Measurements from ENCODE around the gene BAHD1. TPM values are rescaled to one million over a fixed set of nuclear protein-coding genes. Genes with fewer than 3 reads are reported as not detected.

Gene BAHD1
- total RNA-seq, 4 donors from 2014 or later, result 19.0 to 26.2 (median 22.8) TPM

- peak; percentile 80 for ATAC-seq
- Histone ChIP-seq H3K9me3 (no peaks in the 10 kb centered on the region), H3K36me3 (no peaks in the 10 kb centered on the region), H3K27ac (peak overlapping the region in 3 of 4 donors; percentile 1 to 71 (median 37)), H3K4me1 (peaks cover 0 to 24% (median 8%) of the 10 kb centered on the region in 3 donors), H3K4me3 (peak overlapping the region; percentile 55 to 59), H3K27me3 (no peaks in the 10 kb centered on the region)
- 1 to 6% methylated on average over 8 to 12 of the region's 61 CpGs for WGBS, 2 donors (ENCODE audit: low coverage in 1 of 2)
- no peak for TF ChIP-seq EP300 (IDR thresholded peaks at IDR 0.05)
- TF ChIP-seq CTCF (IDR thresholded peaks at IDR 0.05), result peak in 1 of 4 experiments; percentile 25
Observed at GRCh38 chr15:40511472-40512133, 70.8 kb downstream of the BAHD1 start.

- H3K27me3 ChIP-seq, result no peaks in the 10 kb centered on the region
Observed at GRCh38 chr15:40512440-40512839, 71.7 kb downstream of the BAHD1 start.

GRCh38 chr15:40513609-40514008, 72.9 kb downstream of the BAHD1 start:
- WGBS, 2 donors (ENCODE audit: low coverage in 1 of 2), result 83 to 88% methylated on average over 1 to 3 of the region's 5 CpGs
- no peaks in the 10 kb centered on the region for H3K36me3 ChIP-seq
- H3K9me3 ChIP-seq, result no peaks in the 10 kb centered on the region
- no peak overlapping the region for H3K27ac ChIP-seq
- TF ChIP-seq POLR2A (IDR thresholded peaks at IDR 0.05), result no peak
- no peak overlapping the region for H3K4me3 ChIP-seq
- no peak for ATAC-seq
- peaks cover 0 to 16% (median 8%) of the 10 kb centered on the region in 3 donors for H3K4me1 ChIP-seq
- no peaks in the 10 kb centered on the region for H3K27me3 ChIP-seq

More at GRCh38 chr15:40512440-40512839, 71.7 kb downstream of the BAHD1 start:
- no peak for ATAC-seq
- no peaks in the 10 kb centered on the region for H3K9me3 ChIP-seq
- H3K4me1 ChIP-seq, result peaks cover 0 to 16% (median 8%) of the 10 kb centered on the region in 3 donors
- H3K36me3 ChIP-seq, result no peaks in the 10 kb centered on the region
- TF ChIP-seq POLR2A (IDR thresholded peaks at IDR 0.05) (no peak), CTCF (IDR thresholded peaks at IDR 0.05) (no peak), EP300 (IDR thresholded peaks at IDR 0.05) (no peak), POLR2AphosphoS5 (IDR thresholded peaks at IDR 0.05) (no peak)
- no peak overlapping the region for H3K27ac ChIP-seq
- H3K4me3 ChIP-seq, result no peak overlapping the region
- 100% methylated on average over 2 of the region's 2 CpGs for WGBS, 2 donors (ENCODE audit: low coverage in 1 of 2)

GRCh38 chr15:40516322-40516721, 75.6 kb downstream of the BAHD1 start:
- H3K36me3 ChIP-seq, result no peaks in the 10 kb centered on the region
- 92 to 100% methylated on average over 1 to 2 of the region's 2 CpGs for WGBS, 2 donors (ENCODE audit: low coverage in 1 of 2)
- H3K4me1 ChIP-seq, result peaks cover 0 to 9% (median 6%) of the 10 kb centered on the region in 3 donors
- H3K27ac ChIP-seq, result no peak overlapping the region
- no peak for TF ChIP-seq POLR2A (IDR thresholded peaks at IDR 0.05)
- no peak for TF ChIP-seq CTCF (IDR thresholded peaks at IDR 0.05)
- no peak for TF ChIP-seq EP300 (IDR thresholded peaks at IDR 0.05)
- TF ChIP-seq POLR2AphosphoS5 (IDR thresholded peaks at IDR 0.05), result no peak
- no peaks in the 10 kb centered on the region for H3K9me3 ChIP-seq
- H3K27me3 ChIP-seq, result no peaks in the 10 kb centered on the region
- ATAC-seq, result no peak
- no peak overlapping the region for H3K4me3 ChIP-seq

Other genes with a start within 250 kb of the BAHD1 start
- gene PAK6, start 201.9 kb upstream of the BAHD1 start, total RNA-seq, result 1 to 10 TPM in 2 of 4 donors, under 1 TPM in 2; 0.94 to 4.6 (median 1.6) TPM
- gene ANKRD63, start 157.9 kb upstream of the BAHD1 start, total RNA-seq, result 1 to 10 TPM in 1 of 4 donors, not detected in 3; 1.6 TPM
- 10 to 100 TPM in 2 of 4 donors, 1 to 10 TPM in 2; 1.5 to 13.5 (median 8.8) TPM for gene PLCB2, start 133.0 kb upstream of the BAHD1 start, total RNA-seq
- gene INAFM2, start 117.3 kb upstream of the BAHD1 start, total RNA-seq, result 10 to 100 TPM; 27.3 to 66.6 (median 37.5) TPM
- 100 to 1,000 TPM in 1 of 4 donors, 10 to 100 TPM in 3; 28.0 to 105 (median 66.7) TPM for gene CCDC9B, start 100.0 kb upstream of the BAHD1 start, total RNA-seq
- not detected for gene PHGR1, start 89.9 kb upstream of the BAHD1 start, total RNA-seq
- gene DISP2, start 82.7 kb upstream of the BAHD1 start, total RNA-seq, result under 1 TPM; 0.07 to 0.19 (median 0.15) TPM
- gene KNSTRN, start 58.2 kb upstream of the BAHD1 start, total RNA-seq, result 10 to 100 TPM in 2 of 4 donors, 1 to 10 TPM in 2; 7.2 to 16.2 (median 9.9) TPM
- 10 to 100 TPM; 26.1 to 80.2 (median 50.1) TPM for gene IVD, start 35.2 kb upstream of the BAHD1 start, total RNA-seq
- 10 to 100 TPM in 2 of 4 donors, 1 to 10 TPM in 2; 7.8 to 18.4 (median 11.7) TPM for gene CHST14, start 30.0 kb downstream of the BAHD1 start, total RNA-seq
- gene CCDC32, start 124.1 kb downstream of the BAHD1 start, total RNA-seq, result 10 to 100 TPM; 16.2 to 45.8 (median 34.0) TPM
- 10 to 100 TPM in 1 of 4 donors, 1 to 10 TPM in 3; 7.2 to 11.6 (median 8.7) TPM for gene RPUSD2, start 128.3 kb downstream of the BAHD1 start, total RNA-seq
- under 1 TPM; 0.23 to 0.89 (median 0.57) TPM for gene KNL1, start 153.3 kb downstream of the BAHD1 start, total RNA-seq

Measured in gastroesophageal sphincter (tissue), 4 donors.